GM19328 (cell line): ENCODE data around the gene MCM5.
"Not testable (repeated sequence)": the region's sequence is repeated elsewhere in the genome, so short reads cannot be mapped to it uniquely, and the experiment has no call there.

Experiments used
- ATAC-seq: cut with Tn5 transposase; IDR thresholded peaks from one replicate; pipeline ENCODE4 v1.9.1; 2021; ENCODE audit warnings: mild to moderate bottlenecking, moderate library complexity; ENCODE audit not compliant: unreplicated experiment

MCM5 gene

DNA sequence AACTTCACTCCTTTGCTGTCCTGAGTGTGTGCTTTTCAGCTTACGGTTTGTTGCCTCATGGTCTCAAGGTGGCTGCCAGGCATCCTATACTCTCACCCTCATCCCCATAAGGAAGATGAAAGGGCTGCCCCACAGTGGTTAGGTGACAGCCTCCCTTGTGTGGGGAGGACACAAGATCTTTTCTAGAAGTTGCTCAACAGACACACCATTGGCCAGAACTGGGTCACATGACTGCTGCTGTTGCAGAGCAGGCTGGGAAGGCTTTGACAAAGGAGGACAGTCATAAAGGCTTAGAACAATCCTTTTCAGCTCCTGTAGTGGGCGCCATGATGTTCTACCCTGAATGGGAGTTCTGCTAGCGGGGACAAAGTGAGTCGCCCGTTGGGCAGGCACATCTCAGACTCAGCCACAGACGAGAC lies 71.0 kb downstream of the MCM5 start:
- no peak for ATAC-seq

DNA sequence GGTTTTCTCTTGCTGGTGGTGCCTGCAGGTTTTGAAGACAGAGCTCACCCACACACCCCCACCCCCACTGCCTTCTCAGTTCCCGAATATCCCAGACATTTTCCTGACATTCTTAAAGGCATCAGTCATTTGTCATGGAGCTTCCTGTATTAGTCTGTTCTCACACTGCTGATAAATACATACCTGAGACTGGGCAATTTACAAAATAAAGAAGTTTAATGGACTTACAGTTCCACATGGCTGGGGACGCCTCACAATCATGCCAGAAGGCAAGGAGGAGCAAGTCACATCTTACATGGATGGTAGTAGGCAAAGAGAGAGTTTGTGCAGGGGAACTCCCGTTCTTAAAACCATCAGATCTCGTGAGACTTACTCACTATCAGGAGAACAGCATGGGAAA lies 71.6 kb downstream of the MCM5 start:
- ATAC-seq: not testable (repeated sequence)

DNA sequence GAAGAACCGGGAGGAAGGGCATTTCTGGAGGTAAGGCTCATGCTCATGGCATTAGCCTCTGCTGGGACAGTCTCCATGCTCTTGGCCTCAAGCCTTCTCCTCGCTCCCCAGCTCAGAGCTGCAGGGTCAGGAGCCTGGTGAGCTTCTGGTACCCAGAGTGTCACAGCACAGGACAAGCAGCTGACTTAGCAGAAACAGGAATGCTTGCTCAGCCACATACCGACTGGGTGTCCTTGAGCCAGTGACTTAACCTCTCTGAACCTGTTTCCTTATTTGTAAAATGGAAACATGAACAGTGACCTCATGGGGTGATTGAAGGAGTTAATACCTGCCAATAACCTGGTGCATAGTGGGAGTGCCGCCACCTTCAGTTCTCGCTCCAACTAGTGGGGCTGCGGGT lies 72.5 kb downstream of the MCM5 start:
- ATAC-seq: no peak

DNA sequence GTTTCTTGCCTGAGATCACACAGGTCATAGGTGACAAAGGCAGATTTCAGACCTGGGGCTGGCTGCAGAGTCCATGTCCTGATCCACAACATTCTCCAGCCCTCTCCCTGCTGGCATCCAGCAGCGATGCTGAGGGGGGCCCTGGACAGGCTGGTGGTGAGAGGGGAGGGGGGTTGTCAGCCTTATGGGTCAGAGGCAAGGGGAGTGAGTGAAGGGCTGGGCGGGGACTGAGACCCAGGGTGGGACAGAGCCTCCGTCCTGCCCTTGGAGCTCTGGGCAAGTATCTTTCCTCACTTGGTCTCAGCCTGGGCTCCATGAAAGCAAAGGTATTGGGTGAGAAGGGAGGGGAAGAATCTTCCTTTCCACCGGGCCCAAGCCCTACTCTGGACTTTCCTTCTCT lies 74.0 kb downstream of the MCM5 start:
- no peak for ATAC-seq
